Trophoblast cell (in vitro differentiated cells and primary cell): ENCODE data around the gene ATN1.
A peak's percentile ranks its signal among the peaks of the same experiment; 100 is the strongest.

Experiments used
- DNase-seq, 2 donors: peaks; one replicate each; pipeline ENCODE4 v3.0.0-alpha.2; 2016
- H2AFZ ChIP-seq: 2 replicates; pipeline ENCODE4 v1.6.1; 2013; ENCODE audit warnings: low read length, moderate library complexity, mild to moderate bottlenecking; ENCODE audit not compliant: insufficient read depth, poor library complexity
- H2AK5ac ChIP-seq: 2 replicates; pipeline ENCODE4 v1.6.1; 2013; ENCODE audit warnings: mild to moderate bottlenecking, low read length
- H2BK120ac ChIP-seq: 2 replicates; pipeline ENCODE4 v1.6.1; 2013; ENCODE audit warnings: low read length, mild to moderate bottlenecking, moderate library complexity; ENCODE audit not compliant: insufficient read depth, poor library complexity
- H2BK12ac ChIP-seq: 2 replicates; pipeline ENCODE4 v1.6.1; 2013; ENCODE audit warnings: mild to moderate bottlenecking, low read length, moderate library complexity
- H2BK5ac ChIP-seq: 2 replicates; pipeline ENCODE4 v1.6.1; 2013; ENCODE audit warnings: low read length, low read depth, moderate library complexity, mild to moderate bottlenecking; ENCODE audit not compliant: poor library complexity
- H3K14ac ChIP-seq: 2 replicates; pipeline ENCODE4 v1.6.1; 2013; ENCODE audit warnings: mild to moderate bottlenecking, low read length
- H3K18ac ChIP-seq: 2 replicates; pipeline ENCODE4 v1.6.1; 2013; ENCODE audit warnings: mild to moderate bottlenecking, low read length
- H3K23ac ChIP-seq: 2 replicates; pipeline ENCODE4 v1.6.1; 2013; ENCODE audit warnings: low read length
- H3K27ac ChIP-seq: 2 replicates; pipeline ENCODE4 v1.5.1; 2013; ENCODE audit warnings: low read depth, mild to moderate bottlenecking, inconsistent platforms, low read length, moderate library complexity
- H3K27me3 ChIP-seq: 2 replicates; pipeline ENCODE4 v1.6.1; 2013; ENCODE audit warnings: inconsistent platforms, mild to moderate bottlenecking, low read length, moderate library complexity; ENCODE audit not compliant: insufficient read depth
- H3K36me3 ChIP-seq, 2 experiments: 1 replicate in 1 of 2; 2 replicates in 1 of 2; pipeline ENCODE4 v1.6.1; 2013; ENCODE audit warnings: low read length in 2 of 2, mild to moderate bottlenecking in 2 of 2, moderate library complexity in 1 of 2; ENCODE audit not compliant: insufficient read depth in 2 of 2, control insufficient read depth in 1 of 2
- H3K4ac ChIP-seq: 2 replicates; pipeline ENCODE4 v1.6.1; 2013; ENCODE audit warnings: low read depth, mild to moderate bottlenecking, low read length, moderate library complexity
- H3K4me1 ChIP-seq, 2 experiments: 1 replicate in 1 of 2; 2 replicates in 1 of 2; pipeline ENCODE4 v1.6.1; 2013; ENCODE audit warnings: low read length in 2 of 2, mild to moderate bottlenecking in 2 of 2, moderate library complexity in 1 of 2; ENCODE audit not compliant: insufficient read depth in 2 of 2, control insufficient read depth in 1 of 2
- H3K4me2 ChIP-seq: 2 replicates; pipeline ENCODE4 v1.6.1; 2013; ENCODE audit warnings: inconsistent platforms, mild to moderate bottlenecking, low read length, moderate library complexity
- H3K4me3 ChIP-seq: 2 replicates; pipeline ENCODE4 v1.5.1; 2013; ENCODE audit warnings: mild to moderate bottlenecking, low read depth, low read length, inconsistent platforms
- H3K79me1 ChIP-seq: one replicate; pipeline ENCODE4 v1.6.1; 2013; ENCODE audit warnings: low read length
- H3K79me2 ChIP-seq: 2 replicates; pipeline ENCODE4 v1.6.1; 2013; ENCODE audit warnings: low read length, mild to moderate bottlenecking; ENCODE audit not compliant: control insufficient read depth, insufficient read depth, poor library complexity
- H3K9ac ChIP-seq: 2 replicates; pipeline ENCODE4 v1.6.1; 2013; ENCODE audit warnings: mild to moderate bottlenecking, low read length
- H3K9me3 ChIP-seq: 2 replicates; pipeline ENCODE4 v1.6.1; 2013; ENCODE audit warnings: low read depth, mild to moderate bottlenecking, control low read depth, inconsistent platforms, low read length; ENCODE audit not compliant: insufficient read depth
- H4K12ac ChIP-seq: 2 replicates; pipeline ENCODE4 v1.6.1; 2013; ENCODE audit warnings: low read depth, mild to moderate bottlenecking, low read length, moderate library complexity
- H4K8ac ChIP-seq: 2 replicates; pipeline ENCODE4 v1.6.1; 2013; ENCODE audit warnings: low read depth, mild to moderate bottlenecking, low read length, moderate library complexity
- H4K91ac ChIP-seq: one replicate; pipeline ENCODE4 v1.6.1; 2013; ENCODE audit warnings: low read depth, mild to moderate bottlenecking, low read length, moderate library complexity
- WGBS: extraction: QIAGEN DNeasy Blood & Tissue Kit; methylation state at CpG from one replicate; pipeline ENCODE4 v1.1.7; 2013; ENCODE audit warnings: missing lambda C conversion rate; ENCODE audit not compliant: insufficient read length, insufficient coverage; ENCODE audit errors: extremely low coverage; 5-methylcytosine and 5-hydroxymethylcytosine counted together

The ATN1 gene

DNA sequence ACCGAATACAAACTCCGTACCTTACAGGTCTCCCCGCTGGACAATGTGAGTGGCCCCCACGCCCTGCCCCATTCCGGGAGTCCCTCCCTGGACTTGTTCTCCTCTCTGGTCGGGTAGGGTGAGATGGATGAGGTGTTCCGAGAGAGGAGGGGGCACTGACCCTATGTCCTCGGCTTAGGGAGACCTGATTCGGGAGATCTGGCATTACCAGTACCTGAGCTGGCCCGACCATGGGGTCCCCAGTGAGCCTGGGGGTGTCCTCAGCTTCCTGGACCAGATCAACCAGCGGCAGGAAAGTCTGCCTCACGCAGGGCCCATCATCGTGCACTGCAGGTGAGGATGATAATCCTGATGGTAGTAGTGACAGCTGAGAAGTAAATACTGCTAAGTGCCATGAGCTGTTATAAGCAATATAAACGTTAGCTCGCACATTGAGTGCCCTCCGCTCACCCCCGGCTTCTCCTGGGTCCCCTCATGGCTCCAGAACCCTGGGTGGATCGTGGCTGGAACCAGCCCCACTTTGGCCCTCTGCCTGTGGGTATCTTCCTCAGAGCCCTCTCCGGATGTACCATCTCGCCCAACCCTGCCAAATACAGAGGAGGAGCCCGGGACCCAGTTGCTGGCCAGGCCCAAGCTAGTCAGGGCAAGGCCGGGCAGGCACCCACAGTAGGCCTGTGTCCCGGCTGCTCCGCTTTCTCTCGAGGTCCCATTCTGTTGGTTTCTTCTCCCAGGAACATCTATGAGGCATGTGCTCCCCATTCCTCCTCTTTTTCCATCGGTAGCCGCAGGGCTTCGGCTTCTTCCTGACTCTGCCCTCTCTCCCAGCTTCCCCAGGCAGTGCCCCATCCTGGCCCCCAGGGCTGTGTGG lies 30.2 kb downstream of the ATN1 start:
- no peak overlapping the region for H4K12ac ChIP-seq
- no peaks in the 10 kb centered on the region for H3K27me3 ChIP-seq
- no peak overlapping the region for H2BK120ac ChIP-seq
- no peak overlapping the region for H3K18ac ChIP-seq
- H3K79me2 ChIP-seq: peaks cover 6% of the 10 kb centered on the region
- H3K4me1 ChIP-seq: peaks cover 6 to 13% of the 10 kb centered on the region in 2 experiments
- no peak overlapping the region for H3K9ac ChIP-seq
- no peak overlapping the region for H2BK5ac ChIP-seq
- H2BK12ac ChIP-seq: no peak overlapping the region
- peaks cover 12 to 16% of the 10 kb centered on the region in 2 experiments for H3K36me3 ChIP-seq
- H3K23ac ChIP-seq: no peak overlapping the region
- H3K4me3 ChIP-seq: no peak overlapping the region
- no peak overlapping the region for H3K27ac ChIP-seq
- H3K14ac ChIP-seq: no peak overlapping the region
- WGBS: no CpG with 5 or more reads among the region's 28 CpGs
- peaks cover 17% of the 10 kb centered on the region for H3K79me1 ChIP-seq
- H3K9me3 ChIP-seq: no peaks in the 10 kb centered on the region
- H2AFZ ChIP-seq: no peak overlapping the region
- H4K8ac ChIP-seq: no peak overlapping the region
- H4K91ac ChIP-seq: no peak overlapping the region
- H2AK5ac ChIP-seq: no peak overlapping the region
- no peak overlapping the region for H3K4ac ChIP-seq
- DNase-seq: no peak
- no peak overlapping the region for H3K4me2 ChIP-seq

DNA sequence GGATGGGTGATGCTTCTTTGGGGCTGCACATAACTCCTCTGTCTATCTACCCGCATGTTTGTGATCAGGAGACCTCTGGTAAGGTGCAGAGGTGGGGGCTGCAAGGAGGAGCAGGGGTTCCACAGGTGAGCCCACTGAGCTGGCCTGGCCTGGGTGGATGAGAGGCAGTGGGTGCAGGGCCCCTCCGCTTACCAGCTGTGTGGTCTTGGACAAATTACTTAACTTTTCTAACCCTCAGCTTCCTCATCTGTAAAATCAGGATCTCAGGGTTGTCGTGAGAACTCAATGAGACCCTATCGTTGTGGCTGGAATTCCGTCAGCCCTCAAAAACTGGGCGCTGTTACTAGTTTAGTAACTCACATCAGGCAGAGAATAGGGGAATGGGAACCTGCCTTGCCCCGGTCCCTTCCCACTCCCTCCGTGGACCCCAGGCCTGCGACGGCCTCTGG lies 30.9 kb downstream of the ATN1 start:
- peaks cover 12 to 16% of the 10 kb centered on the region in 2 experiments for H3K36me3 ChIP-seq
- peaks cover 11% of the 10 kb centered on the region for H3K79me2 ChIP-seq
- H3K27me3 ChIP-seq: no peaks in the 10 kb centered on the region
- H3K4me1 ChIP-seq: peaks cover 6 to 14% of the 10 kb centered on the region in 2 experiments
- no peak overlapping the region for H4K91ac ChIP-seq
- no peak overlapping the region for H3K23ac ChIP-seq
- H3K4me2 ChIP-seq: no peak overlapping the region
- H3K27ac ChIP-seq: no peak overlapping the region
- H2BK120ac ChIP-seq: no peak overlapping the region
- no peak overlapping the region for H2BK5ac ChIP-seq
- H3K18ac ChIP-seq: no peak overlapping the region
- no peak overlapping the region for H2AK5ac ChIP-seq
- H4K8ac ChIP-seq: no peak overlapping the region
- no peak overlapping the region for H2AFZ ChIP-seq
- H3K9ac ChIP-seq: no peak overlapping the region
- no peak overlapping the region for H4K12ac ChIP-seq
- no peak overlapping the region for H3K14ac ChIP-seq
- no peak for DNase-seq
- H3K9me3 ChIP-seq: peaks cover 2% of the 10 kb centered on the region
- no peak overlapping the region for H2BK12ac ChIP-seq
- no peak overlapping the region for H3K4me3 ChIP-seq
- no peak overlapping the region for H3K4ac ChIP-seq
- peaks cover 23% of the 10 kb centered on the region for H3K79me1 ChIP-seq
- no CpG with 5 or more reads among the region's 10 CpGs for WGBS

GRCh38 chr12:6959058-6959804 lies 31.5 kb downstream of the ATN1 start:
- Histone ChIP-seq H3K4me1 (peaks cover 6 to 16% of the 10 kb centered on the region in 2 experiments), H2AFZ (no peak overlapping the region), H3K27me3 (no peaks in the 10 kb centered on the region), H4K91ac (no peak overlapping the region), H2AK5ac (no peak overlapping the region), H3K9ac (no peak overlapping the region), H3K4me2 (no peak overlapping the region), H4K8ac (no peak overlapping the region), H2BK120ac (no peak overlapping the region), H3K79me1 (peaks cover 26% of the 10 kb centered on the region), H3K4ac (no peak overlapping the region), H4K12ac (no peak overlapping the region), H3K14ac (no peak overlapping the region), H2BK5ac (no peak overlapping the region), H3K79me2 (peaks cover 14% of the 10 kb centered on the region), H3K36me3 (peaks cover 14 to 16% of the 10 kb centered on the region in 2 experiments), H3K23ac (no peak overlapping the region), H3K9me3 (peaks cover 2% of the 10 kb centered on the region), H3K18ac (no peak overlapping the region), H3K27ac (no peak overlapping the region), H3K4me3 (no peak overlapping the region), H2BK12ac (no peak overlapping the region)
- DNase-seq: peak in 1 of 2 donors; percentile 21
- no CpG with 5 or more reads among the region's 24 CpGs for WGBS

DNA sequence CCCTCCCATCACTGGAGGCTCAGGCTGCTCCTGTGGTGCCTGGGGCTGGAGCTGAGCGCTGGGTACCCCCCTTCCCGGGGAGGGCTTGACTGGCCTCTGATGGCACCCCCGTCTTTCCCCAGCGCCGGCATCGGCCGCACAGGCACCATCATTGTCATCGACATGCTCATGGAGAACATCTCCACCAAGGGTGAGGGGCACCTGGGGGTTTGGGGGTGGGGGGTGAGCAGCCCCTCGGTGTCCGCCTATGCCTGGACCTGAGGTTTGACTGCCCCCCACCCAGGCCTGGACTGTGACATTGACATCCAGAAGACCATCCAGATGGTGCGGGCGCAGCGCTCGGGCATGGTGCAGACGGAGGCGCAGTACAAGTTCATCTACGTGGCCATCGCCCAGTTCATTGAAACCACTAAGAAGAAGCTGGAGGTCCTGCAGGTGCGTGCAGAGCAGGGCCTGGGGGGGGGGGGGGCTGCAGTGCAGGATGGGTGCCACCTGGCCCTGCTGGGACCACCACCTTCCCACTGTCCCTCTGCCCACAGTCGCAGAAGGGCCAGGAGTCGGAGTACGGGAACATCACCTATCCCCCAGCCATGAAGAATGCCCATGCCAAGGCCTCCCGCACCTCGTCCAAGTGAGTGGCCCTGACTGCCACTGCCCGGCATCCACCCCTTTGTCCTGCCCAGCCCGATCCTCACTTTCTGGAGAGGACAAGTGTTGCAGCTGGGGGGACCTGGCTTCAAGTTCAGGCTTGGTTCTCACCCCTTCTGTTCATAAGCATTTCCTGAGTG lies 32.2 kb downstream of the ATN1 start:
- Histone ChIP-seq H3K14ac (no peak overlapping the region), H4K8ac (no peak overlapping the region), H3K36me3 (peaks cover 21 to 22% of the 10 kb centered on the region in 2 experiments), H3K79me1 (peaks cover 26% of the 10 kb centered on the region), H3K79me2 (peaks cover 19% of the 10 kb centered on the region), H3K23ac (no peak overlapping the region), H4K91ac (no peak overlapping the region), H4K12ac (no peak overlapping the region), H2BK5ac (no peak overlapping the region), H3K18ac (no peak overlapping the region), H3K9ac (no peak overlapping the region), H3K4ac (no peak overlapping the region), H3K4me2 (no peak overlapping the region), H2AK5ac (no peak overlapping the region), H2AFZ (no peak overlapping the region), H3K27me3 (no peaks in the 10 kb centered on the region), H2BK120ac (no peak overlapping the region), H3K4me1 (peaks cover 10 to 22% of the 10 kb centered on the region in 2 experiments), H3K27ac (no peak overlapping the region), H3K4me3 (no peak overlapping the region), H2BK12ac (no peak overlapping the region), H3K9me3 (peaks cover 2% of the 10 kb centered on the region)
- WGBS: no CpG with 5 or more reads among the region's 26 CpGs
- no peak for DNase-seq
